Smooth muscle cell of the brain vasculature (primary cell): ENCODE data around the gene RPTOR.

Source experiments
- DNase-seq: peaks from one replicate; pipeline ENCODE4 v3.0.0-alpha.2; 2012; ENCODE audit warnings: low read depth, low spot score

The RPTOR gene

DNA sequence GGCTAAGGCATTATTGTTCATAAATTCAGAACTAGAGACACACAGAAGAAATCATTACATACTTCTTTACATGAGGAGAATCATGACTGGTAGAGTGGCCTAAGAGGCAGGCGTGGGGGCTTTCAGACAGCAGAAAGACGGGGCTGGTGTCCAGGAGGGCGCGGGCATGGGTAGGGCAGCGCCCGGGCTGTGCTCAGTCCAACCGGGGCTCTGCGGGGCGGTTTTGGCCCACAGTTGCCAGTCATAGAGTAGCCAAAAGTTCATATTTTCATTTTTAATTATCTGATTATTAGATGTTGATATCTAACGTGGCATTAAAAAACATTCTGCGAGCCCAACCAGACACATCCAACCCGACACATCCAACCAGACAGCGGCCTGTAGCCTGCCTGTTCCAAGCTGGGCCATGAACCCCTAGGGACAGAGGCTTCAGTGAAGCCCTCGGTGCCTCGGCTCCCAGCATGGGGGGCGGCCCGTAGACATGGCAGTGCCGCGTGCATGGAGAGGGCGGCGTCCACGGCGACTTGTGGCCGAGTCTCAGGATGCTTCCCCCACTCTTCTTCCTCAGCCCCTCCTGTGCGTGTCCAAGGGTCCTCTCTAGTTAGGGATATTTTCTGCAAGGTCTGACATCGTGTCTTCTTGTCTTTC is 284.7 kb downstream of the RPTOR start:
- no peak for DNase-seq

DNA sequence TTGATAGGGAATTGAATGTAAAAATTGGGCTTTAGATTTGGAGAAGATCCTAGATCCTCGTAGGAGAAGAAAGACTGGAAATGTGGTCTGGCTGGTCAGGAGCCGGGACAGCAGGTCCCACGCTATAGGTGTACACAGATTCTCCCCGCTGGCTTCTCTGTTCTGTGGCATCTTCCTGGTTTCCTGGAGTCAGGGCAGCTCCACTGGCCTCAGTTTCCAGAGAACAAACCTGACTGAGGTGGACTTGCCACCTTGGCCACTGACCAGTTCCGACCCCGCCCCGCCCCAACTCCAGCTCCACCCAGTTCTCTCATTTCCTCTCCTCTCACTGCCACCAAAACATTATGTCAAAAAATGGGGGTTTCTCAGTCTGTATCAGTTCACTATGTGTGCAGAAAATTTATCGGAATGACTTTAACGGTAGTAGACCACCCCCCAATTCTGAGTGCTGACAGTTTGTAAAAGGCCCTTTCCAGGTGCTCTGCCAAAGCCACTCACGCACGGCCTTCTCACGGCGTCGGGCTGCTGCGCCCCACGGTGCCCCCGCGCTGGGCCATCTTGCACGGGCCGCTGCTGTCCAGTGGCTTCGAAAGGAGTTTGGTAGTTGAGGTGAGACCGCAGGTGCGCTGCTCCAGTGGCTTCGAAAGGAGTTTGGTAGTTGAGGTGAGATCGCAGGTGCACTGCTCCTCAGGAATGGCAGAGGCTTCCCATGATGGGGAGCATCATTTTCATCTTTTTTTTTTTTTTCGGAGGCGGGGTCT is 285.6 kb downstream of the RPTOR start:
- no peak for DNase-seq

- no peak for DNase-seq
These were observed 286.9 kb downstream of the RPTOR start for GRCh38 chr17:80831491-80831890.

DNA sequence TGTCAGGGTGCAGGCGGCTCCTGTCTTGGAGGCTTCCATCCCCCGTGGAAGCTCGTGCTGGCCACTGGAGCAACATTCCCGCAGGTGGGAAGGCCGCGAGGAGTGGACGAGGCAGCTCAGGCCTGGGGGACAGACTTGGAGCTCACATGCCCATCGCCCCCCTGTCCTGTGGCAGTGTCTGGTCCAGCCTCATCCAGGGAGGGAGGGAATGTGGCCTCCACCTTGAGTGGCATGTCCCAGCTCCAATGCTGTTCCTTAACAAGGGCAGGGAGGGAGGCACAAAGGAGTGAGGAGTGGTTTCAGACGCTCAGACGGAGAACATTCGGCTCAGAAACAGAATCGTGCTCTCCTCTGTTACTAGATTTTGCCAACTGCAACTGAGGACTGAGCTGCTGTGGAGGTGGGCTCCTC is 287.6 kb downstream of the RPTOR start:
- DNase-seq = peak; percentile 39

- DNase-seq = peak; percentile 97
These were observed 288.4 kb downstream of the RPTOR start for GRCh38 chr17:80832888-80833583.

DNA sequence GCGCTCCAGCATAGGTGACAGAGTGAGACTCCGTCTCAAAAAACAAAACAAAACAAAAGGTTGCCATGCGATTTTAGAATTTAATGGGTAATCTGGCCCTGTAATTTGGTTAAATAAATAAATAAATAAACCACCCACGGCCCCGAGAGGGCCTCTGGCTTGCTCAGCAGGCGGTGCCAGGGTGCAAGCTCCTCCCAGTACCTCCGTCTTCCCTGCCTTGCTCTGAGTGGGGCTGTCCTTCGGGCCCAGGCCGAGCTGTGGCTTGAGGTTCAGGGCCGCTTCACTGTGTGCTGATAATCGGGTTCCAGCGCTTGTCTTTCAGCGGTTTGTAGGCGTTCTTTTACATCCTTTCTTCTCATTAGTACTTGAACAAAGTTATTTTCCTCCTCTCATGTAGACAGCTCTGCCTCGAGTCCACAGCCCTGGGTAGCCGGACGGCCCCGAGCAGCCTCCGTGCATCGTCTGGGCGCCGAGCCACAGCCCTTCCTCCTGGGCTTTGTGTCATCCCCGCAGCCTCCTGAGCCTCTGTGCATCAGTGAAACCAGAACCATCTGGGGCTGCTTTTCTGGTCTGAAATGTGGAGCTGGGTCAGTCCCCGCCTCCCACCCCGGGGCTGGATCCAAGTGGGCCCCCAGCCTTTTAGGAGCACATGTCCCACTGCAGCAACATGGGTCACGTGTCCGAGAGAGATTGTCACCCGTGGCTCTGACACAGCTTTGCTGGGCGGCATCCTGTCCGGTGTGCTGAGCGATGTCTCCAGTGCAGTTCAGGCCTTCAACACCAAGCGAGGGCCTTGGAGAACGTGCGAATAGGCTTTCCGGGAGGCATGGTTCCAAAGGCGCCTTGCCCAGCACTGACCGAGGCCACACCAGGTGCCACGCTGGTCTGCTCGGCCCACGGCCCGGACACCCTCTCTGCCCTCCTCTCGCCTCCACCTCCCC is 289.6 kb downstream of the RPTOR start:
- DNase-seq = no peak

- no peak for DNase-seq
These were observed 290.2 kb downstream of the RPTOR start for GRCh38 chr17:80834893-80835275.

DNA sequence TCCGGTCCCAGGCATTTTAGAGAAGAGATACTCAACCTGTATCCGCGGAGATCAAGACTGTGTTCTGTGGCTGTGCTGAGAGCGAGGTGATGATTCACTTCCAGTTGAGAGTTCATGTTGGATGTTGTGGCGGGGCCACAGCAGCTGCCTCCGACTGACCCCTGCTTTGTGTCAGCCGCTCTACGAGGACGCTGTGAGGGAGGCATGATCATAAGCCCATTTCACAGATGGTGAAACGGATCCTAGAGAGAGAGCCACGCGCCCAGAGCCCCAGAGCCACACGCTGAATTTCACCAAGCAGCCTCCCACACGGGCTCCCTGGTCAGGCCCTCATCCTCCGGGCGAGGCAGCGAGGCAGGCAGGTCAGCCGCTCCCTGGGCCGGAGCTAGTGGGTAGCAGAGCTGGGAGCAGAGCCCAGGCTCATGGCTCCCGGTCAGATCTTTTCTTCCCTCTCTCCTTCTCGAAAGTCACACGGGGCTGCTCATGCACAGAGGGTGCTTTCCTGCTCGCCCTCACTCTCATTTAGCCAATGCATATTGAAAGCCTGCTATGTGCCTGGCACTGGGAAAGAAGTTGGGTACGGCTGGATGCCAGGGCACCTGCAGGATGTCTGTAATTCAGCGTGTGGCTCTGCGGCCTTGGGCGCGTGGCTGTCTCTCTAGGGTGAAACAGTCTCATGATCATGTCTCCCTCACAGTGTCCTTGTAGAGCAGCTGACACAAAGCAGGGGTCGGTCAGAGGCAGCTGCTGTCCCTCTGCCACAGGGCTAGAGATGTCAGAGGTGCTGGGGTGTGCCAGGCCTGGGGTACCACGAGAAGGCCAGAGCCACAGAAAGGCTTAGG is 291.4 kb downstream of the RPTOR start:
- no peak for DNase-seq

DNA sequence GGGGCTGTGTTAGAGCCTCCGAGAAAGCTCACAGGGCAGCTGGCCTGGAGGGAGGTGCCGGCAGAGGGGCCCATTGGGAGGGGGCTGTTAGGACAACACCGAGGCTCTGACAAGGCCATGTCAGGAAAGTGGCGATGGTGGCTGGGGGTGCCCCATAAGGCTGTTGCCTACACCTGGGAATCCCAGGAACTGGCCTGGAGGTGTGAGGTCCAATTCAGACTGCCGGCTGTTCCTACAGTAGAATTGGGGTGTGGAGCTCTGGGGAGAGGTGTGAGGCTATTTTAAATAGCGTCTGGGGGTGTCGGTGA is 292.0 kb downstream of the RPTOR start:
- no peak for DNase-seq

DNA sequence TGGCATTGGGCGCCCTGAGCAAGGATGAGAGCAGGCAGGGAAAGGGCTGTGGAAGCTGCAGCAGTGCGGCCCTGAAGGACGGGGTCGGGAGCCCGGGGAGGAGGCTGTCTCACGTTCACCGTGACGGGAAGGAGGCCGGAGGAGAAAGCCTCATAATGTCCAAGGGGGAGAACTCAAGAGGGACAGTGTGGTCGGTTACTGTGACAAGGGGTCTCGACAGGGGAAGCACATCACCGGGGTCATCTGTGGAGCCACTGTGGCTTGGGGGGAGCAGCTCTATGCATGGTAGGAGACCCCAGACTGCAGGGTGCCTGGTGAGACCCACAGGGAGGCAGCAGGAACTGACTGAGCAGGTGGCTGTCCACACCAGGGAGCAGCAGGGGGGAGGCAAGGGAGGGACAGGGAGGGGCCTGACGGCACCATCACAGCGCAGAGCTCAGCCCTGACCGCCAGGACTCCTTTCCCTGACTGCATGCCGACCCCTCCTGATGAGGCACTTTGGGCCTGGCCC is 292.4 kb downstream of the RPTOR start:
- DNase-seq = no peak

- no peak for DNase-seq
These were observed 293.1 kb downstream of the RPTOR start for GRCh38 chr17:80837711-80838110.

DNA sequence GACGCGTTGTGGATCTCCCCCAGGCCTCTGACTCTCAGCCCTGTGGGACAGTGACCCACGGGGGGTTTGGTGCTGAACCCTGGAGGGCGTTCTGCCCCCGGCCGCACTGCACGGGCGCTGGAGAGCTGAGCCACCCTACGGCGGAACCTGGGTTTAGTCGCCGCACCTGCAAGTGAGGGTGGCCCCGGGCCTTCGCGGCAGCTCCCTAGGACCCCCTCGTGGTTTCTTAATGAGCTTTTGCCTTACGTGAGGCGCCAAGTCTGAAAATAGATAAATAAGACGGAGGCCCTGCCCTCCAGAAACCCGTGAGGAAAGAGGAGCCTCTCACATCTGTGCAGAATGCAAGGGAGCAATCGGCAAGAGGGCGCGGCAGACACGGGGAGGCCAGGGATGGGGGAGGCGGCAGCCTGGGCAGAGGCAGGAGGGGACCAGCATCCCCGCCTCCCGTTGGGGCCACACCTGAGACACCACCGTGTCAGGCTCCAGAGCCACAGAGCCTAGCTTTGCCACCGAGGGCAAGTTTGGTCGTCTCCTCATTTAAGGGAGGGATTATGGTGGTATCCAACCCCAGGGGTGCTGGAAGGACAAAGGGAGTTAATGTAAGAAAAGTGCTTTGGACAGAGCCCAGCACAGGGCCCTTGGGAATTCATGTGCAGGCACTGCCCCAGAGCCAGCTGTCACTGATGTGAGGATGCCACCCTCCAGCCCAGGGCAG is 293.8 kb downstream of the RPTOR start:
- no peak for DNase-seq

DNA sequence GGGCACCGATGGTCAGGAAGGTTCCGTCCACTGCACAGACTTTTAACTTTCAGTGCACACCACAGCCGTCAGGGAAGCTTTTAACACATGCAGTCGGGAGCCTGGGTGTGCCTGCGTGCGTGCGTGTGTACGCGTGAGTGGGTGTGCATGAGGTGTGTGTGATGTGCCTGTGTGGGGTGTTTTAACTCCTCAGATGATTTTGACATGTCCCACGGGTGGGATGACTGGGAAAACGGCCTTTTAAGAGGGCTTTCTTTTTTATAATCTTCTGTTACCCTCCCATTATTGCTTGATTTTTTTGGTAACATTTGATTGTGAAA is 294.3 kb downstream of the RPTOR start:
- no peak for DNase-seq

GRCh38 chr17:80839511-80839941 is 294.9 kb downstream of the RPTOR start:
- no peak for DNase-seq

GRCh38 chr17:80839970-80840369 is 295.3 kb downstream of the RPTOR start:
- DNase-seq = no peak

- no peak for DNase-seq
These were observed 297.9 kb downstream of the RPTOR start for GRCh38 chr17:80842456-80843013.

DNA sequence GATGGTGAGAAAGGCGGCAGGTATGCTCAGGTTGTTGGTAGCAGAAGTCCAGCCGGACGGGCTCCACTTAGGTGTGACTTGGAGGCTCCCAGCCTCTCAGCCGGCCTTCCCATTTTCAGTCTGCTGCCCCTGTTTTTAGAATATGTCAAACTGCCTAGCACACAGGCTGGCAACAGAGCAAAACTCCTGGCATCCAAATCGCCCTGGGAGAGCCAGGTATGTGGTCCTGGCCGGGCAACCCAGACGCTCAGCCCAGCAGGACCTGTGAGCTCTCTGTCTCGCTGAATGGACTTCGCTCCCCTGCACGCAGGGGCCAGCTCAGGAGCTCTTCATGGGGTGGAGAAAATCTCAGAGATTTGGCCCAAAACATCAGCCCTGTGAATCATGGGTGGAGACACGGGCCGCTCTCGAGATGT is 299.1 kb downstream of the RPTOR start:
- no peak for DNase-seq

- no peak for DNase-seq
These were observed 299.9 kb downstream of the RPTOR start for GRCh38 chr17:80844418-80844990.

- DNase-seq = no peak
These were observed 300.6 kb downstream of the RPTOR start for GRCh38 chr17:80845069-80845862.
